ENCODE results near the gene MYO7B. TPM values are rescaled to one million over a fixed set of nuclear protein-coding genes. Genes with fewer than 3 reads are reported as not detected.

The MYO7B gene
- total and polyA plus RNA-seq, 7 donors: 0.28 to 0.61 (median 0.49) TPM

GRCh38 chr2:127646487-127647241 lies 111.2 kb downstream of the MYO7B start:
- H3K4me1 ChIP-seq: peaks cover 16% of the 10 kb centered on the region
- H3K4me3 ChIP-seq: no peak overlapping the region
- intact Hi-C loops (cut with DNase I): loop anchor here in 1 of 2 donors (5.0 kb wide), 1 partner anchor 51 kb away; no protein-coding TSS in a partner anchor
- H3K27me3 ChIP-seq (ENCODE audit: insufficient read depth in 3 of 3, low read length in 2 of 3): no peaks in the 10 kb centered on the region
- peak overlapping the region; percentile 50 for H3K27ac ChIP-seq
- H3K36me3 ChIP-seq (ENCODE audit: insufficient read depth in 1 of 2, low read depth in 1 of 2): no peaks in the 10 kb centered on the region
- H3K9me3 ChIP-seq: no peaks in the 10 kb centered on the region
- TF ChIP-seq, protein P1, sequence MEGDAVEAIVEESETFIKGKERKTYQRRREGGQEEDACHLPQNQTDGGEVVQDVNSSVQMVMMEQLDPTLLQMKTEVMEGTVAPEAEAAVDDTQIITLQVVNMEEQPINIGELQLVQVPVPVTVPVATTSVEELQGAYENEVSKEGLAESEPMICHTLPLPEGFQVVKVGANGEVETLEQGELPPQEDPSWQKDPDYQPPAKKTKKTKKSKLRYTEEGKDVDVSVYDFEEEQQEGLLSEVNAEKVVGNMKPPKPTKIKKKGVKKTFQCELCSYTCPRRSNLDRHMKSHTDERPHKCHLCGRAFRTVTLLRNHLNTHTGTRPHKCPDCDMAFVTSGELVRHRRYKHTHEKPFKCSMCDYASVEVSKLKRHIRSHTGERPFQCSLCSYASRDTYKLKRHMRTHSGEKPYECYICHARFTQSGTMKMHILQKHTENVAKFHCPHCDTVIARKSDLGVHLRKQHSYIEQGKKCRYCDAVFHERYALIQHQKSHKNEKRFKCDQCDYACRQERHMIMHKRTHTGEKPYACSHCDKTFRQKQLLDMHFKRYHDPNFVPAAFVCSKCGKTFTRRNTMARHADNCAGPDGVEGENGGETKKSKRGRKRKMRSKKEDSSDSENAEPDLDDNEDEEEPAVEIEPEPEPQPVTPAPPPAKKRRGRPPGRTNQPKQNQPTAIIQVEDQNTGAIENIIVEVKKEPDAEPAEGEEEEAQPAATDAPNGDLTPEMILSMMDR (IDR thresholded peaks at IDR 0.05): no peak
- ATAC-seq (no peak), DNase-seq (peak; percentile 15 to 52)
- 73 to 81% (median 76%) methylated on average over 24 of the region's 24 CpGs for WGBS, 3 donors

- DNase-seq: peak; percentile 57 to 68
- 71 to 78% (median 72%) methylated on average over 15 to 16 of the region's 16 CpGs for WGBS, 3 donors
- Histone ChIP-seq H3K27ac (peak overlapping the region; percentile 50), H3K4me1 (peaks cover 16% of the 10 kb centered on the region), H3K36me3 (ENCODE audit: insufficient read depth in 1 of 2, low read depth in 1 of 2) (no peaks in the 10 kb centered on the region), H3K4me3 (no peak overlapping the region), H3K27me3 (ENCODE audit: insufficient read depth in 3 of 3, low read length in 2 of 3) (no peaks in the 10 kb centered on the region), H3K9me3 (no peaks in the 10 kb centered on the region)
- TF ChIP-seq, protein P1 (IDR thresholded peaks at IDR 0.05): no peak
- peak in 1 of 4 donors; percentile 7 for ATAC-seq
- intact Hi-C loops (cut with DNase I): loop anchor here in 1 of 2 donors (5.0 kb wide), 1 partner anchor 50 kb away; no protein-coding TSS in a partner anchor
Measured at GRCh38 chr2:127647242-127648190, 112.0 kb downstream of the MYO7B start.

- Histone ChIP-seq H3K9me3 (no peaks in the 10 kb centered on the region), H3K4me1 (peaks cover 16% of the 10 kb centered on the region), H3K27ac (no peak overlapping the region), H3K4me3 (no peak overlapping the region), H3K36me3 (ENCODE audit: insufficient read depth in 1 of 2, low read depth in 1 of 2) (peaks cover 0 to 3% of the 10 kb centered on the region in 2 donors), H3K27me3 (ENCODE audit: insufficient read depth in 3 of 3, low read length in 2 of 3) (no peaks in the 10 kb centered on the region)
- TF ChIP-seq, protein P1 (IDR thresholded peaks at IDR 0.05): no peak
- ATAC-seq (no peak), DNase-seq (peak; percentile 13 to 23)
- 81 to 93% (median 92%) methylated on average over 6 of the region's 6 CpGs for WGBS, 3 donors
- intact Hi-C loops (cut with DNase I): loop anchor here in 1 of 2 donors (5.0 kb wide), 1 partner anchor 49 kb away; no protein-coding TSS in a partner anchor
Measured at GRCh38 chr2:127648321-127648720, 112.8 kb downstream of the MYO7B start.

GRCh38 chr2:127649100-127649611 lies 113.7 kb downstream of the MYO7B start:
- Histone ChIP-seq H3K27ac (peak overlapping the region; percentile 15), H3K9me3 (no peaks in the 10 kb centered on the region), H3K4me1 (peaks cover 16% of the 10 kb centered on the region), H3K27me3 (ENCODE audit: insufficient read depth in 3 of 3, low read length in 2 of 3) (no peaks in the 10 kb centered on the region), H3K4me3 (no peak overlapping the region), H3K36me3 (ENCODE audit: insufficient read depth in 1 of 2, low read depth in 1 of 2) (peaks cover 0 to 3% of the 10 kb centered on the region in 2 donors)
- 59 to 70% (median 59%) methylated on average over 11 to 12 of the region's 12 CpGs for WGBS, 3 donors
- TF ChIP-seq, protein P1 (IDR thresholded peaks at IDR 0.05): no peak
- intact Hi-C loops (cut with DNase I): loop anchor here (1.0 to 5.0 kb wide), 2 partner anchors 48 to 58 kb away; no protein-coding TSS in a partner anchor
- peak in 1 of 4 donors; percentile 46 for ATAC-seq
- DNase-seq: peak in 1 of 2 donors; percentile 52

Data from psoas muscle (tissue), 8 donors.